Panc1 (cell line): ENCODE results near the gene CCN2.

Experiments
- POLR2AphosphoS5 ChIP-seq: IDR thresholded peaks from 2 replicates; pipeline ENCODE4 v1.6.1; 2012; ENCODE audit warnings: mild to moderate bottlenecking, low read depth, low read length, moderate library complexity
- TCF7L2 ChIP-seq: IDR thresholded peaks from 2 replicates; pipeline ENCODE4 v1.6.1; 2011; ENCODE audit warnings: mild to moderate bottlenecking, low read depth, low read length, inconsistent platforms
- TF ChIP-seq, protein P1 (sequence below): fragments of 450-650 bp; IDR thresholded peaks from 2 replicates; pipeline ENCODE4 v1.5.1; 2017; ENCODE audit warnings: mild to moderate bottlenecking
- TF ChIP-seq, protein P2 (sequence below), 2 experiments: IDR thresholded peaks; 2 replicates each; pipeline ENCODE4 v1.6.1; 2011 to 2012; ENCODE audit warnings: low read depth in 2 of 2, control low read depth in 1 of 2, low read length in 1 of 2, mild to moderate bottlenecking in 1 of 2, moderate library complexity in 1 of 2; ENCODE audit not compliant: insufficient read depth in 1 of 2

DNA sequence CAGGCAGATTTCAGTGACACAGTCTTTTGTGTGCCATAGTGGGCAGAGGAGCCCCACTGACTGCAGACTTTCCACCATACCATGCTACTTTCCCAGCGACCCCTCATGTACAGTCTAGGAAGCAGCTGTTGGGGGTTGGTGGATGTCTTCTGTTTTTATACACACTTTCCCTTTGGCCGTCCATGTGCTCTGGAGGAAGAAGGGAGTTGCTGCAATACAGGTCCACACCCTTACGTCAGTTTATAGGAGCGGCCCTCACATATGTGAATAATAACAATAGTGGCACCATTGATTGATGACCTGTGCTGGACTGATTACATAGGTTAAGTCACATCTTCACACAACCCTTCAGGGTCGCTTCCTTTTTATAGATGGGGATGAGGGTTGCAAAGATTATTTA, 17.5 kb upstream of the CCN2 start:
- TF ChIP-seq, protein P1, sequence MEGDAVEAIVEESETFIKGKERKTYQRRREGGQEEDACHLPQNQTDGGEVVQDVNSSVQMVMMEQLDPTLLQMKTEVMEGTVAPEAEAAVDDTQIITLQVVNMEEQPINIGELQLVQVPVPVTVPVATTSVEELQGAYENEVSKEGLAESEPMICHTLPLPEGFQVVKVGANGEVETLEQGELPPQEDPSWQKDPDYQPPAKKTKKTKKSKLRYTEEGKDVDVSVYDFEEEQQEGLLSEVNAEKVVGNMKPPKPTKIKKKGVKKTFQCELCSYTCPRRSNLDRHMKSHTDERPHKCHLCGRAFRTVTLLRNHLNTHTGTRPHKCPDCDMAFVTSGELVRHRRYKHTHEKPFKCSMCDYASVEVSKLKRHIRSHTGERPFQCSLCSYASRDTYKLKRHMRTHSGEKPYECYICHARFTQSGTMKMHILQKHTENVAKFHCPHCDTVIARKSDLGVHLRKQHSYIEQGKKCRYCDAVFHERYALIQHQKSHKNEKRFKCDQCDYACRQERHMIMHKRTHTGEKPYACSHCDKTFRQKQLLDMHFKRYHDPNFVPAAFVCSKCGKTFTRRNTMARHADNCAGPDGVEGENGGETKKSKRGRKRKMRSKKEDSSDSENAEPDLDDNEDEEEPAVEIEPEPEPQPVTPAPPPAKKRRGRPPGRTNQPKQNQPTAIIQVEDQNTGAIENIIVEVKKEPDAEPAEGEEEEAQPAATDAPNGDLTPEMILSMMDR = no peak
- TF ChIP-seq, protein P2, sequence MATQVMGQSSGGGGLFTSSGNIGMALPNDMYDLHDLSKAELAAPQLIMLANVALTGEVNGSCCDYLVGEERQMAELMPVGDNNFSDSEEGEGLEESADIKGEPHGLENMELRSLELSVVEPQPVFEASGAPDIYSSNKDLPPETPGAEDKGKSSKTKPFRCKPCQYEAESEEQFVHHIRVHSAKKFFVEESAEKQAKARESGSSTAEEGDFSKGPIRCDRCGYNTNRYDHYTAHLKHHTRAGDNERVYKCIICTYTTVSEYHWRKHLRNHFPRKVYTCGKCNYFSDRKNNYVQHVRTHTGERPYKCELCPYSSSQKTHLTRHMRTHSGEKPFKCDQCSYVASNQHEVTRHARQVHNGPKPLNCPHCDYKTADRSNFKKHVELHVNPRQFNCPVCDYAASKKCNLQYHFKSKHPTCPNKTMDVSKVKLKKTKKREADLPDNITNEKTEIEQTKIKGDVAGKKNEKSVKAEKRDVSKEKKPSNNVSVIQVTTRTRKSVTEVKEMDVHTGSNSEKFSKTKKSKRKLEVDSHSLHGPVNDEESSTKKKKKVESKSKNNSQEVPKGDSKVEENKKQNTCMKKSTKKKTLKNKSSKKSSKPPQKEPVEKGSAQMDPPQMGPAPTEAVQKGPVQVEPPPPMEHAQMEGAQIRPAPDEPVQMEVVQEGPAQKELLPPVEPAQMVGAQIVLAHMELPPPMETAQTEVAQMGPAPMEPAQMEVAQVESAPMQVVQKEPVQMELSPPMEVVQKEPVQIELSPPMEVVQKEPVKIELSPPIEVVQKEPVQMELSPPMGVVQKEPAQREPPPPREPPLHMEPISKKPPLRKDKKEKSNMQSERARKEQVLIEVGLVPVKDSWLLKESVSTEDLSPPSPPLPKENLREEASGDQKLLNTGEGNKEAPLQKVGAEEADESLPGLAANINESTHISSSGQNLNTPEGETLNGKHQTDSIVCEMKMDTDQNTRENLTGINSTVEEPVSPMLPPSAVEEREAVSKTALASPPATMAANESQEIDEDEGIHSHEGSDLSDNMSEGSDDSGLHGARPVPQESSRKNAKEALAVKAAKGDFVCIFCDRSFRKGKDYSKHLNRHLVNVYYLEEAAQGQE (IDR thresholded peaks at IDR 0.05; ENCODE audit: insufficient read depth in 1 of 2, low read depth in 2 of 2, low read length in 1 of 2) = no peak
- TF ChIP-seq POLR2AphosphoS5 (no peak), TCF7L2 (no peak)
